Fibroblast of peridontal ligament (primary cell): ENCODE measurements around the gene CREB3L1.
A peak's percentile ranks its signal among the peaks of the same experiment; 100 is the strongest.

Source experiments
- DNase-seq: peaks from one replicate; pipeline ENCODE4 v3.0.0-alpha.2; 2010; ENCODE audit errors: extremely low read depth

Gene CREB3L1

DNA sequence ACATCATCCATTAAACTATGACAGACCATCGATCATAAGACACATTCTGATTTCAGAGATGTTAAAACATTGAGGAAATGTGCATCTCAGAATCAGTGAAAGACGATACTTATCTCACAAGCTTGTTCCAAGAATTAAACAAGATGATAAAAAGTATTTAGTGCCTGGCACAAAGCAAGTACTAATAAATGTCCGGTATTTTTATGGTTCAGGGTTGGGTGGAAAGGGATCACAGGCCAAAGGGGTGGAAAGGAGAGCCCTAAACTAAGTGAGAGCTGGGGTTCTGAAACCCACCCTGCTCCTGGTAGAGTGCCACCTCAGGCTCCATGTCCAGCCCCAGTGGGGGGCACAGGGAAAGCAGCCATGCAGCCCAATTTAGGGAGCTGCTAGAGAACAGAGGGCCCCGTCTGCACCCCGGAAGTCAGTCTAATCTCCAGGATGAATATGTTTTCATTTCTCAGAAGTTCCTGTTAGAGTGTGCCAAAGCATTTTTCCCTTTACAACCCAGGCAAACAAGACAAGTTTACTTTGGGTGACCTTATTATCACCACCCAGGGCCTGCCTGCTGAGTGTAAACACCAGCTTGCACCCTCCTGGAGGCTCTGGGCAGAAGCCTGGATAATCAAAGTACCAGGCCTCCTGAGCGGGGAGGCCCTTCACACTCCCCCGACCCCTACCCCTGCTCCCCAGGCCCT lies 3.8 kb upstream of the CREB3L1 start:
- no peak for DNase-seq

DNA sequence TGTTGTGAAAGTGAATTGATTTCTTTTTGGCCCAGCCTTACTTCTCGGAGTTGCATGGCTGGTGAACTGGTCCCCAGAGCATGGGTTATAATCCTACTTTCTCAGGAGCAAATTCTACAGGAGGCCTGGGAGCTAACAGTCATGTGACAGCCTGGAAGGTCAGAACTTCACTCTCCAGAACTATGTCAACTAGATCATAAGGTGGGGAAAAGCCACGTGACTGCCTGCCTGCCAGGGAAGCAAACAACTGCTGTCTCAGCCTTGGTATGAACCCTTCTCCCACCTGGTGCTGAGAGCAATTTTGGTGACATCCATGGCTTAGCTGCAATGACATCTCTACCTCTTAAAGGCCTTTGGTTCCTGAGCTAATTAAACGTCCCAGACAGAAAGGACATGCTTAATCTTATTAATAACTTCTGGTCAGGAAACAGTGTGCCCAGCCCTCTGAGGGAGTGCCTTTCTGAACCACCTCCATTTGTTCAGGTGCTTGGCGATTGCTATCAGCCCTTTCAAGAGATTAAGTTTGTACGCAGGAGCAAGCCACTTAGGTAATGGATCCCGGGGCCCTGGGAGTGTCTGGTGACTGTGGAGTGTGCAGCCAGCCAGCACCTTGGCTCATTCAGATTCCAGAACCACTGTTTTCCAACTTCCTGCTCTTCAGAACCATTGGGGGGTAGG lies 1.4 kb upstream of the CREB3L1 start:
- no peak for DNase-seq

DNA sequence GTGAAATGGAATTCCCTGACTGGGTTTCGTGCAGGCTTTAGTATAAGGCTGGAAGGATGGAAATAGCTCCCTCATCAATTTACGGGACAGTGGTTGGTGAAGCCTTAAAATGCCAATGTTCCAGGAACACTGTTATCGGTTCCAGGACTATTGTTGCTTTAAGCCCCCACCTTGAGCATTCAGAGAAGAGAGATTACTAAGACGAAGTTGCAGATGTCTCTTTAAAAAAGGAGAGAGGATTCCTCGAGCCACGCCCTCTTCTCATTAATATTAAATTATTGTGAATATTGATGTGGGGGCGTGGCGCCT lies 195 bp upstream of the CREB3L1 start:
- DNase-seq: peak; percentile 55

DNA sequence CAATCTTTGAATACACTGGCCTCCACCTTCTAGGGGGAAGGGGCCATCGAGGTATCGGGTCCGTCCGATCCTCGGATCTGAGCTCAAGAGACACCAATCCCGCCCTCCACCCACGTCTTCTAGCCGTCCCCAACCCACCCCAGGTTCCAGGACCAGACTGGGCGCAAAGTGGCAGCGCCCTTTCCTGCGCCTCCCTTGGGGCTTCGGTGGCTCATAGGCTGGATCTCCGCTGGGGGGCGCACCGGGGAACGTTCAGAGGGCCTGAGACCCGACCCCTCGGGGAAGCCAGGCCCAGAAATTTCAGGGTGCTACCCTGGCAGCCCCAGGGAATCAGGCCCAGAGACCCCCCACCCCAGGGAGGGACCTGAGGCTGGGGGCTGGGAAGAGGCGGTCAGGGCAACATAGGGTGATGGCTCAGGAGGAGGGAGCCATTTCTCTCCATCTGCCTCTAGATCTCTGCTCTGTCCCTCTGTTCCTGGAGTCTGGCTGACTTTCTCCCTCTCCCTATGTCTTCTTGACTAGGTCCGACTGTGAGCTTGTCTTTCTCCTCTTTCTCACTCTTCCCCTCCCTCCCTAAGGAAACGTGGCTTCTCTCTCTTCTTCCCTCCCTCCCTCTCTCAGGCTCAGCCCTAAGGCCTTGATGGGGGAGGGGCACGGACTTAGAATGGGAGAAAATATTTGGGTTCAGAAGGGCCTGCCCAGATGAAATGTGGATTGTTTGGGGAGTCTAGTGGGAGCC lies 1.1 kb downstream of the CREB3L1 start:
- DNase-seq: peak; percentile 50

DNA sequence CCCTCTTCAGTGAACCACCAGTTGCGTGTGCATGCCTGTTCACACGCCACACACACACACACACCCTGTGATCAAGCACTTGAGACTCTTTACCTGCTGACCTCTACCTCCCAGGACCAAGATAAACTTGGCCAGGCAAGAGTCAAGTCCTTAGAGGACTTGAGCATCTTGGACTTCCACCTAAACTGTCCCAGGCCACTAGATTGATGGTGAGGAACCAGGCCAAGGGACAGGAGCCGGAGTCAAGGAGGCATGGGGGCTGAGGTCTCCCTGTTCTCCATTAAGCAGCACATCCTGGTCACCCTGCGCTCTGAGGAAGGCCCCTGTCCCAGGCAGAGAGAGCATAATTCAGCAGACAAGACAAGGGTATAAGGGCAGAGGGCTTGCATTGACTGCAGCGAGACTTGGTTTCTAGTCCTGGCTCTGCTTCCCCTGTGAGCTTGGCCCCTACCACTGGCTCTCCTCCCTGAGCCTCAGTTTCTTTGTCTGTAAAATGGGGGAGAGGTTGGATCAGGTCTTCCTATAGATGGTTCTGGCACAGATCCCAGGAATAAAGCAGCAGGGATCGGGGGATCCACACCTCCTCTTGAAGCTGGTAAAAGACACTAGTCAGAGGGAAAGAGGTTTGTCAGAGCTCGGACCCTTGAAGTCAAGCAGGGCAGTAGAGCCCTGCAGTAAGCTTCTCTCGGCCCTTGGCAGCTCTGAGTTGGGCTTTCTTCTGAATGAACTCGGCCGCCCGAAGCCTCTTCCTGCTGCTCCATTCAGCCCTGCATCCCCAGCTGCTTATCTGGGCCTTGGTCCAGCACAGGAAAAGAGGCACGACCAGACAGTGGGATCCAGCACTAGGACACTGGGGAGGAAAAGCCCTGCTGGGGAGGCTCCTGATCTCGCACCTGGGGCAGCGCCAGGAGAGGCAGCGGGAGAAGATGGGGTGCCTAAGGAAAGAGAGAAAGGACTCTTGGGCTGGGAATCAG lies 2.0 kb downstream of the CREB3L1 start:
- DNase-seq: peak; percentile 63

DNA sequence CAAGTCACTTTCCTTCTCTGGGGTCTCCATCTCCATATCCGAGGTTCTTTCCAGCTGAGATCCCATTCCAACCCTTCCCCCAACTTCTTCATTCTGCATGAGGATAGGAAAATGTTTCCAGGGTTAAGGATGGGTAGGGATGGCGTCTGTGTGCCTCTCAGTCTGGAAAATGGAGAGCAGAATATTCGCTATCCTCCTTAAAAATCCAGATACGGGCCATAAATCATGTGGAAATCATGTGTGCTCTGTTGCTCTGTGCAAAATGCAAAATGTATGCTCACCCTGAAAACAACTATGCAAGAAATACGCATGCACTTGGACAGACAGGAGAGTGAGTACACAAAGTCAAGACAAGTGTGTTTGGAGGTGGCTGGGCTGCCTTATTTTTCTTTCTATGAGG lies 3.2 kb downstream of the CREB3L1 start:
- no peak for DNase-seq

DNA sequence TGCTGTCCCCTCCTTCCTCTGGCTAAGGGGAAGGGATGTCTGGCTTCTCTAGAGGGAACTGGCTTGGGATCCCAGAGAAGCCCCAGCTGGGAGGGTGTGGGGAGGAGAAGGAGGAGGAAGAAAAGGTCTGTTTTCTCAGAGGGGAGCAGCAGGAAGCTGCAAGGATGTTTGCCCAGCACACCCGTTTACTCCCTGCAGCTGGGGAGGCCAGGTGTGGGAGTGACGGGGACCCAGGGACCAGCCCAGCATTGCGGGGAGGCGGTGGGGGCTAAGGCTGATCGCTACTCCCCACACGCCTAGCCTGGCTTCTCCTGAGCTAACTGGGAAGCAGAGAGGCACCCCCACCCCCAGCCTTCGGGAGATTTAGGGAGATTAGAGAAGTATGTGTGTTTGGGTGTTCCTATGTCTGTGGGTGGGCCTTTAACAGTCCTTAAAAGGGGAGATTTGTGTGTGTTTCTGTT lies 3.9 kb downstream of the CREB3L1 start:
- DNase-seq: no peak

DNA sequence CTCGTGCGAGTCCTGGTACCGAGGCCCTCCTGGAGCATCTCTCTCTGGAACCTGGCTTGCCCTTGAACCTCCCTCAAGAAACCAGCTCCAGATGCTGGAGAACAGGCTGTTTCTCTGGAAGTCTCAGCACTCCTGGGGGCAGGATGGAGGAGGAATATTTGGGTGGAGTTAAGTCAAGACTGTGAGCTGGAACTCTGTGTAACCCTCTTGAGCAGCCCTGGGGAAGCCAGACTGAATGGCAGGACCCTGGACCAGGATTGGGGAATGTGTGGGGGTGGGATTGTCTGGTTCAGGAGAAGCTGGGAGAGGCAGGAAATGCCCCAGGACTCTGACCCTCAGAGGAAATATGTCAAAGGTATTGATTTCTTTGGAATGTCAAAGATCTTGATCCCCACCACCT lies 7.7 kb downstream of the CREB3L1 start:
- no peak for DNase-seq

DNA sequence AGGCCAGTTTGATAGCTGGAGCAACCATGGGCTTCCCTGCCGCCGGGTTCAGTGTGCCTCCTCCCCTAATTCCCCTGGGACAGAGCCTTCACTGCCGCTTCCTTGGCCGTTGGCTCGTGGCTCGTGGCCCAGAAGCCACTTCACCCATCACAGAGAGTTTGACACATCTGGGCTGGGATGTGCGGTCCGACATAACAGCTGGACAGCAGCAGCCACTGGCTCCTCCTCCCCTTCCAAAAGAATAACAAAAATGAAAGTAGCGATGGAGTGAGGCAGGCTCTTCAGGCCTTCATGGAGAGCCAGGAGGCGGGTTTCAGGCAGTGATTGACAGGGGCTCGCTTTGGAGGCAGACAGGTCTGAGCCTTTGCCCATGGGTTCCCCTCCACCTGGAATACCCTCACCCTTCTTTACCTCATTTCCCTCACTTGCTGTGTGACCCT lies 8.2 kb downstream of the CREB3L1 start:
- peak; percentile 73 for DNase-seq

DNA sequence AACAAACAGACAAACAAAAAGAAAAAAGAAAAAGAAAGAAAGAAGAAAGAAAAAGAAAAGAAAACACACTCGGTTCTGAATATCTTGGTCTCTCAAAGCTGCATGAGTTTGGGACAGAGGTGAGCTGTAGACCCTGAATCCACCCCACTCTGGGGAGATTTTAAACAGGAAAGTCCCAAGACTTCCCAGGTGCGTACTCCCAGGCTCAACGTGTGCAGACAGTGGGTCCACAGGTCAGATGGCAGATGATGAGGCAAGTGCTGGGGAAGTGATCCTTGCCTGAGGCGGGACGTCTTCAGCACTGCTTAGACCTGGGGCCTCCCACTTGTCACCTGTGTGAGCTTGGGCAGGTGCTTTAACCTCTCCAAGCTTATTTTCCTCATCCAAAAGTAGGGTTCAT lies 9.3 kb downstream of the CREB3L1 start:
- DNase-seq: no peak

DNA sequence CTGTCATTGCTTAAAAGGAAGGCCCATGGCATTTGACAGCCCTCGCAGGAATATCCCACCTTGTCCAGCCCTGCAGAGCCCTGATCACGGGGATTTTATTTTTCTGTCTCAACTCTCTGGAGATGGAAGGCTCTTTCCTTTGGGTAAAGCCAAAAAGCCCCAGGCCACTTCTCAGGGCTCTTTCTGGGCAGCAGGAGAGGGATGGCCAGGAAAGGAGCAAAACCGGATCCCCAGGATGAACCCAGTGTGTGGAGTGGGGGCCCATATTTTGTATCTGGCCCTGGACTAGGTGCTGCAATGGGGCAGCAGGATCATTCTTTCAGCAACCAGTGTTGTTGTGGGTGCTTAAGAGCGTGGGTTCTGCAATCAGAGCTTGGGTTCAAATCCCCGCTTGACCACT lies 11.0 kb downstream of the CREB3L1 start:
- no peak for DNase-seq

DNA sequence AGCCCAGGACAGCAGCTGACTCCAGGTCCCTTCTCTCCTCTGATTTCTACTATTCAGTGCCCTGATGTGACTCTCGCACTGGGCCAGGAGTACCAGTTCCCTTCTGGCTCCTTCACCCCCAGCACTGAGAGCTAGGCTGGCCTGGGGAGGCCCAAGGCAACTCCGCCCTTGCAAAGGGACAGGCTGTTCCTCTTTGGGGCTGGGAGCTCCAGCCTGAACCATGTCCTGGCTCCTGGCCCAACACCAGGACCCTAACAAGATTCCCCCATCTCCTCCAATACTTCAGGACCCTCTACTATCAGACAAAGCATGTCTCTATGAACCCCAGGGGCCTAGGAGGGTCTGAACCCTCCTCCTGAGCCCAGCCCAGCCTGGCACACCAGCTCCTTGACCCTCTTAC lies 12.5 kb downstream of the CREB3L1 start:
- no peak for DNase-seq

DNA sequence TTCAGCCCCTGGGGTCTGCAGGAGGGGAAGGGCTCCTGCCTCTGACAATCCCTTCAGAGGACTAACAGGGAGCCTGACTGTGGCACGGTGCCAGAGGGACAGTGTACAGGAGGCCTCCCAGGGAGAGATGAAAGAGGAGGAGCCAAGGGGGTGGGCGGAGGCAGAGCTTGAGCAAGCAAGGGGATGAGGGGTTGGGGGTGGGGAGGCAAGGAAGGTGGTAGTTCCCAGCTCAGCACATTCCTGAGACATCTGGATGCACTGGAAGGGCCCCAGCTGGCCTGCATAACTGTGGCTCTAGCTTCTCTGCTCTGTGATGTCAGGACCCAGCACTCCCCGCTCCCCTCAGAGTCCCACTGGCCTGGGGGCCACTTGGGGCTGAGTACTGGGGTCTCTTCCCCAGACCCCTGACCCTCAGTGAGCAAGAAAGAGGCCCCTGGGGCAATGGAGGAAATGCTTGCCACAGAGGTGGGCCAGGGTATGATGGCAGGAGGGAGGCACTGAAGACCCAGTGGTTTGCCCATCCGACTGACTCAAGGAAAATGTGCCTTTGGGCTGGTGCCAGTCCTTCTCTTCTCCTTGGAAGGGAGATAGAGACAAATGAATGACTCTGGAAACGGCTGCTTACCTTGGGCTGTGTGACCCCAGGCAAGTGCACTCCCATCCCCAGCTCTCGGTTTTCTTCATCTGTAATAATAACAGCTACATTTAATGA lies 13.3 kb downstream of the CREB3L1 start:
- peak; percentile 97 for DNase-seq

DNA sequence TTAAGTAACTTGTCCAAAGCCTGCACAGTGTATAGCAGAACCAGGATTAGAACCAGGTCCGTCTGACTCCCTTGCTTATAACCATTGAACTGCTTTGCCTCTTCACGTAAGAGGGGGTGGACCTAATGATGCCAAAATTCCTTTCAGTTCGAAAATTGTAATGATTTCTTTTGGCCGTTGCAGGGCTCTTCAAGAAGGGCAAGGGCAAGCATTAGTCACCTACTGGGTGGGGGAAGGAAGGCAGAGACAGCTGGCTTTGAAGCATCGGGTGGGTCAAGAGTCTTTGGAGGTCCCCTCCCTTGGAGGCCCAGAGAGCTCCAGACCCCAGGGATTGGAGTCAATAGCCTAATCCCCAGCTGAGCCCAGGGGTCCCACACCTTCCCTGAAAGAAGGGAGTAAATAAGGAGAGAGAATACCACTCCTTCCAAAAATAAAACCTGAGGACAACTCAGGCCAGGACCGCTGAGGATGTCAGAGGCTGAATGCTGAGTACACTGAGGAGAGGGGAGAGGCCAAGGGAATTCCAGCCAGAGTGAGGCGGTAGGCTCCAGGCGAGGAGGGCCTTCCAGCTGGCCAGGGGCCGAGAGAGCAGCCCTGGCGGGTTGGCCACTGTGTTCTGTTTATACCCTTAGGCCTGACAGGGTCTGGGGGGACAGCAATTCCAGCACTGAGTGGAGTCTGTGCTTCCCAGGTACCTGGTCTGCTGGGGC lies 14.1 kb downstream of the CREB3L1 start:
- peak; percentile 89 for DNase-seq

DNA sequence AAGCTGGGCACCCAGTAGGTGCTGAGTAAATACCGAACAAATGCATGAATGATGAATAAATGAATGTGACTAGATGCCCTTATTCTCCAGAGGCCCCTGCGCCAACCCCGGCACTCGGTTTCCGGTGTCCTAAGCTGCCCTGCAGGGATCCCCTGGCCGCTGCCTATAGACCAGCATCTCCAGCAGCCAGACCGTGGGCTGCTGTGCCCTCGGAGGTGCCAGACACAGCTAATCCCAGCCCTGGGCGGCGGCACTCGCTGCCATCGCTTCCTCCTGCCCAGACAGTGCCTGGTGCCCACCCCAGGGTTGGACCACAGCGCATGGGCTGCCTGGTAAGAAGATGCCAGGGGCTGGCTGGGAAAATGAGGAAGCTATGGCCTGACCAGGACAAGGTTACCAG lies 15.6 kb downstream of the CREB3L1 start:
- DNase-seq: no peak

DNA sequence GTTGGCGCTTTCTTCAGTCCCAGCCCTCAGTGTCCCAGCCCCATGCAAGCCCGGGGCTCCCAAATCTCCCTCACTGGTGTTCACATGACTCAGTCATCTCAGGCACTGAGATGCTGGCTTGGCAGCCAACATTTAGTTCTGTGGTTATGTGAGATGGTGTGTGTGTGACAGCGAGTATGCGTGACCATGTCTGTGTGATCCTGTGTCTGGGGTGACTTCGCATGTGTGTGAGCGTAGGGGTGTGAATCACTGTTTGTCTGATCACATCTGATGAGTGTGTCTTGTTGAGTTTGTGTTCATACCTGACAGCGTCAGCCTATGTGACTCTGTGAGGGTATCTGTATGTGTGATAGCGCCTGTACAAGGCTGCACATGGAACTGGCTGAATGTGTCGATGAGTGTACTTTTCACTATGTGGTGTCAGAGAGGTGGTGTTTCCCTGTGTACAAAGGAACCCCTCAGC lies 16.2 kb downstream of the CREB3L1 start:
- peak; percentile 90 for DNase-seq

DNA sequence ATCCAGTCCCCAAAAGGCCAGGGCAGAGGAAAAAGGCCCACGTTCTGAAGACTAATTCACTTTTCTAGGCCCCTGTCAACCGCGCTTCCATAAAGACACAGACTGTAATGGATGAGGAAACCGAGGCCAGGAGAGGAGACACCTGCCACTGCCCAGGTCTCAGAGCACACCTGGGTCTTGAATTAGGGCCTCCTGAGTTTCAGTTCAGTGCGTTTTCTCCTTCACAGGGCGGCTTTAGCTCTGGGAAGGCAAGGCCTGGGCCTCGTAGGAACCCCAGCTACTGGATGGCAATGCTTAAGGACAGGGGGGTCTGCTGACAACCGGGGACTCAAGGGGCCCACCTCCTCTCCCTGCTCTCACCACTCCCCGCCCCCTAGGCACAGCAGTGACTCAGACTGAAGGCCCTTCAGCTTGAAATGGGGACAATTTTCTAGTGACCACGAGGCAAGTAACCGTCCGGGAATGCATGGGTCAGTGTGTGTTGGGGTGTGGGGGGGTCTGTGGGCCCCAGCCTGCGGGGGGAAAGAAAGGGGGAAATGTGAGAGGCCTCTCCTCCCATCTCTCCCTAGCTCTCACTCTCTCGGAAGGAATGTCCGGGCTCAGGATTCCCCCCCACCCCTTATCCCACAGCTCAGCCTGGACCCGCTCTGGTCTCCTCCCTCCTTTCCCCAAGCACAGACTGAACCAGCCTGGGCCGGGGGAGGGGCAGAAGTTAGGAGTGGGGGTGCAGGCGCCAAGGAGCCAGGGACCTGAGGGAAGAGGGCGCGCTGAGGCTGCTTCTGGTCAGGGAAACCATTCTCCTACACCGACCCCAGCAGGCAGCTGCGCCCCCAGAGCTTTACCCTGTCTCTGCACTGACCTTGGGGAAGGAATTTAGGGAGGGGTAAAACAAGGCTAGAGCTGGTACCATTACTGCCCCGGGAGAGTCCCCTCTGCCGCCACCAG lies 17.2 kb downstream of the CREB3L1 start:
- peak; percentile 94 for DNase-seq

DNA sequence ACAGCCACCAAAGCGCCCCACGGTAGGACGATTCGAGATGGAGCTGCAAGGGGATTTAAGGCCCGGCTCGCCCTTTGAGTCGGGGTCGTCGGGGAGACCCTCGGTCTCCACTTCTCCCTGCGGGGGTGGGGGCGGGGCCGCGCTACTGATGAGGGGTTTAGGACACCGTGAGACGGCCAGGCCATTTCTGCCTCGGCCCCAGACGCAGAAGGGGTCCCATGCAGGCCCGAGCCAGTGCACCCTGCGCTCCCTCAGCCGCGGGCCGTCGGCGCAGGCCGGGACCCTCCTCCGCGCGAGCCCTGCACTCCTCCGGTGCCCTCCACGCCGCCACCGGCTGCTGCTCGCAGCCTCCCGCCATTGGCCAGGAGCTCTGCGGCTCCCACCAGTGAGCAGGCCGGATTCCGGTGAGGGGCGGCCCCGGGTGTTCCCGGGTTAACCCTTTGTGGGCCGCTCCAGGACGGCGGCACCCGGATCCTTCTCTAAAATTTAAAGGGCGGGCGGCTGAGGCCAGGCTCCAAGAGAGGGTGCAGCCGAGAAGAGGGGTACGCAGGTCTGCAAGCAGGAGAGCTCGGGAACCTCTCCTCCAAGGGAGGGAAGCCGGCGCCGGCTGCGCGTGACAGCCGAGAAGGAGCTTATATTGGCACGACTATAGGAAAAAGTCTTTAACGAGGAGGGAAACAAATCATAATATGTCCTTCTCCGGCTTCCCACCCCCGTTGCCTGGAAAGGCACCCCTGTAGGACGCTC lies 18.0 kb downstream of the CREB3L1 start:
- peak; percentile 65 for DNase-seq
